Suprapubic skin (tissue), 4 donors: ENCODE results near the gene HNF1A. TPM values are rescaled to one million over a fixed set of nuclear protein-coding genes. Genes with fewer than 3 reads are reported as not detected.

ENCODE experiments used
- DNase-seq, 2 donors: peaks; one replicate each; pipeline ENCODE4 v3.0.0-alpha.2; 2019; ENCODE audit warnings: low spot score in 2 of 2
- H3K27ac ChIP-seq: fragments of 200-600 bp; sonication (generic); one replicate; pipeline ENCODE4 v1.5.1; 2019
- H3K27me3 ChIP-seq: fragments of 200-600 bp; sonication (generic); one replicate; pipeline ENCODE4 v1.5.1; 2019
- H3K36me3 ChIP-seq: fragments of 200-600 bp; sonication (generic); one replicate; pipeline ENCODE4 v1.5.1; 2019
- H3K4me1 ChIP-seq: fragments of 200-600 bp; sonication (generic); one replicate; pipeline ENCODE4 v1.5.1; 2019
- H3K4me3 ChIP-seq: fragments of 200-600 bp; sonication (generic); one replicate; pipeline ENCODE4 v1.5.1; 2019; ENCODE audit warnings: mild to moderate bottlenecking
- H3K9me3 ChIP-seq: fragments of 200-600 bp; sonication (generic); one replicate; pipeline ENCODE4 v1.5.1; 2019
- CTCF ChIP-seq, 2 donors: fragments of 200-600 bp in 1 of 2; fragments of 450-650 bp in 1 of 2; sonication (generic) in 1 of 2; IDR thresholded peaks; one replicate each; pipeline ENCODE4 v1.5.1; 2016 to 2019; ENCODE audit warnings: antibody characterized with exemption in 2 of 2, mild to moderate bottlenecking in 1 of 2, moderate library complexity in 1 of 2
- EP300 ChIP-seq: sonication (generic); formaldehyde crosslinking; IDR thresholded peaks from one replicate; pipeline ENCODE4 v1.6.1; 2017; ENCODE audit warnings: antibody characterized with exemption
- POLR2A ChIP-seq, 2 donors: fragments of 450-650 bp; IDR thresholded peaks; one replicate each; pipeline ENCODE4 v1.6.1; 2017; ENCODE audit warnings: antibody characterized with exemption in 2 of 2, mild to moderate bottlenecking in 2 of 2, moderate library complexity in 2 of 2
- POLR2AphosphoS5 ChIP-seq, 3 donors: sonication (generic); formaldehyde crosslinking; IDR thresholded peaks; one replicate each; pipeline ENCODE4 v1.6.1; 2017; ENCODE audit warnings: antibody characterized with exemption in 3 of 3
- WGBS: methylation state at CpG from one replicate; pipeline ENCODE4 v1.1.5; 2018; 5-methylcytosine and 5-hydroxymethylcytosine counted together
- total RNA-seq, 4 donors: library from RNA; depleted of rRNA; stranded (reverse); fragments of >200 nt; gene quantifications; one replicate each; pipeline ENCODE4 v1.1.0, GENCODE V29; 2016

HNF1A gene
- total RNA-seq, 4 donors from 2014 or later = 0.57 TPM; not detected in 3

GRCh38 chr12:121000530-121000929 is 22.2 kb downstream of the HNF1A start:
- Histone ChIP-seq H3K9me3 (no peaks in the 10 kb centered on the region), H3K4me3 (no peak overlapping the region), H3K36me3 (peaks cover 36% of the 10 kb centered on the region), H3K27me3 (peaks cover 5% of the 10 kb centered on the region), H3K4me1 (no peaks in the 10 kb centered on the region), H3K27ac (no peak overlapping the region)
- WGBS = 73% methylated on average over 8 of the region's 11 CpGs
- DNase-seq = no peak
- TF ChIP-seq POLR2A (IDR thresholded peaks at IDR 0.05) = no peak
- TF ChIP-seq POLR2AphosphoS5 (IDR thresholded peaks at IDR 0.05) = no peak
- no peak for TF ChIP-seq CTCF (IDR thresholded peaks at IDR 0.05)
- TF ChIP-seq EP300 = no peak

- H3K4me1 ChIP-seq = no peaks in the 10 kb centered on the region
These were observed 22.7 kb downstream of the HNF1A start for GRCh38 chr12:121001060-121001459.

GRCh38 chr12:121001841-121002483 is 23.6 kb downstream of the HNF1A start:
- Histone ChIP-seq H3K36me3 (peaks cover 36% of the 10 kb centered on the region), H3K4me3 (no peak overlapping the region), H3K27ac (no peak overlapping the region), H3K4me1 (no peaks in the 10 kb centered on the region), H3K9me3 (no peaks in the 10 kb centered on the region), H3K27me3 (no peaks in the 10 kb centered on the region)
- 90% methylated on average over 9 of the region's 16 CpGs for WGBS
- TF ChIP-seq POLR2A (IDR thresholded peaks at IDR 0.05) = no peak
- no peak for TF ChIP-seq POLR2AphosphoS5 (IDR thresholded peaks at IDR 0.05)
- no peak for TF ChIP-seq CTCF (IDR thresholded peaks at IDR 0.05)
- no peak for DNase-seq

More at GRCh38 chr12:121001060-121001459, 22.7 kb downstream of the HNF1A start:
- H3K4me3 ChIP-seq = no peak overlapping the region
- H3K27ac ChIP-seq = no peak overlapping the region
- peaks cover 36% of the 10 kb centered on the region for H3K36me3 ChIP-seq
- H3K27me3 ChIP-seq = peaks cover 3% of the 10 kb centered on the region
- TF ChIP-seq CTCF (IDR thresholded peaks at IDR 0.05) (no peak), EP300 (no peak), POLR2AphosphoS5 (IDR thresholded peaks at IDR 0.05) (no peak), POLR2A (IDR thresholded peaks at IDR 0.05) (no peak)
- no peak for DNase-seq
- WGBS = 80% methylated on average over 11 of the region's 11 CpGs
- H3K9me3 ChIP-seq = no peaks in the 10 kb centered on the region

- Histone ChIP-seq H3K27ac (no peak overlapping the region), H3K27me3 (no peaks in the 10 kb centered on the region), H3K4me3 (no peak overlapping the region), H3K36me3 (peaks cover 50% of the 10 kb centered on the region), H3K9me3 (no peaks in the 10 kb centered on the region), H3K4me1 (no peaks in the 10 kb centered on the region)
- 85% methylated on average over 4 of the region's 4 CpGs for WGBS
- TF ChIP-seq EP300 (no peak), POLR2AphosphoS5 (IDR thresholded peaks at IDR 0.05) (no peak), CTCF (IDR thresholded peaks at IDR 0.05) (no peak), POLR2A (IDR thresholded peaks at IDR 0.05) (no peak)
- DNase-seq = no peak
These were observed 25.3 kb downstream of the HNF1A start for GRCh38 chr12:121003650-121004049.

- Histone ChIP-seq H3K27ac (no peak overlapping the region), H3K36me3 (peaks cover 56% of the 10 kb centered on the region), H3K4me1 (no peaks in the 10 kb centered on the region), H3K27me3 (no peaks in the 10 kb centered on the region), H3K9me3 (no peaks in the 10 kb centered on the region), H3K4me3 (no peak overlapping the region)
- WGBS = 94% methylated on average over 16 of the region's 16 CpGs
- no peak for DNase-seq
- TF ChIP-seq POLR2A (IDR thresholded peaks at IDR 0.05) (no peak), CTCF (IDR thresholded peaks at IDR 0.05) (no peak), POLR2AphosphoS5 (IDR thresholded peaks at IDR 0.05) (no peak), EP300 (no peak)
These were observed 26.0 kb downstream of the HNF1A start for GRCh38 chr12:121004253-121004815.
